22Rv1 (cell line): Measurements from ENCODE around the gene ANKZF1.

Experiments
- CTCF ChIP-seq: fragments of 450-650 bp; IDR thresholded peaks from 2 replicates; pipeline ENCODE4 v1.5.1; 2017; ENCODE audit warnings: mild to moderate bottlenecking
- ZFX ChIP-seq: fragments of 450-650 bp; IDR thresholded peaks from 2 replicates; pipeline ENCODE4 v1.6.1; 2017; ENCODE audit warnings: antibody characterized with exemption, borderline replicate concordance

GRCh38 chr2:219206328-219207133 is 23.1 kb upstream of the ANKZF1 start, which contains the start of gene ZFAND2B:
- TF ChIP-seq CTCF (no peak), ZFX (no peak)
